Liver (tissue), 3 donors: ENCODE data around the gene DCAF5.

Source experiments
- CTCF ChIP-seq: fragments of 150-350 bp; IDR thresholded peaks from 2 replicates; pipeline ENCODE4 v1.5.1; 2017; ENCODE audit warnings: improper control_type of control experiment, low read depth, low read length; ENCODE audit not compliant: missing input control
- EGR1 ChIP-seq, 2 donors: IDR thresholded peaks; 2 replicates each; pipeline ENCODE4 v1.6.1; 2016 to 2018; ENCODE audit warnings: antibody characterized with exemption in 2 of 2, low read depth in 2 of 2
- GABPA ChIP-seq, 2 donors: IDR thresholded peaks in 1 of 2; conservative IDR thresholded peaks in 1 of 2; 2 replicates each; pipeline ENCODE4 v1.6.1; 2016; ENCODE audit warnings: antibody characterized with exemption in 2 of 2, mild to moderate bottlenecking in 1 of 2, moderate library complexity in 1 of 2
- REST ChIP-seq: IDR thresholded peaks from 2 replicates; pipeline ENCODE4 v1.6.1; 2016; ENCODE audit warnings: antibody characterized with exemption, mild to moderate bottlenecking
- TAF1 ChIP-seq: conservative IDR thresholded peaks from 2 replicates; pipeline ENCODE4 v1.6.1; 2016; ENCODE audit warnings: antibody characterized with exemption, mild to moderate bottlenecking
- TF ChIP-seq, protein P1 (sequence below): IDR thresholded peaks from 2 replicates; pipeline ENCODE4 v1.6.1; 2016; ENCODE audit warnings: antibody characterized with exemption
- TF ChIP-seq, protein P2 (sequence below): IDR thresholded peaks from 2 replicates; pipeline ENCODE4 v1.6.1; 2016; ENCODE audit warnings: antibody characterized with exemption
- donor health status: healthy.
- donor health status: healthy.

- TF ChIP-seq REST (no peak), CTCF (no peak), EGR1 (IDR thresholded peaks at IDR 0.05; ENCODE audit: low read depth in 2 of 2) (no peak), GABPA (IDR thresholded peaks at IDR 0.05 in 1 of 2, conservative IDR thresholded peaks at IDR 0.05 in 1 of 2) (no peak), TAF1 (no peak)
- TF ChIP-seq, protein P1, sequence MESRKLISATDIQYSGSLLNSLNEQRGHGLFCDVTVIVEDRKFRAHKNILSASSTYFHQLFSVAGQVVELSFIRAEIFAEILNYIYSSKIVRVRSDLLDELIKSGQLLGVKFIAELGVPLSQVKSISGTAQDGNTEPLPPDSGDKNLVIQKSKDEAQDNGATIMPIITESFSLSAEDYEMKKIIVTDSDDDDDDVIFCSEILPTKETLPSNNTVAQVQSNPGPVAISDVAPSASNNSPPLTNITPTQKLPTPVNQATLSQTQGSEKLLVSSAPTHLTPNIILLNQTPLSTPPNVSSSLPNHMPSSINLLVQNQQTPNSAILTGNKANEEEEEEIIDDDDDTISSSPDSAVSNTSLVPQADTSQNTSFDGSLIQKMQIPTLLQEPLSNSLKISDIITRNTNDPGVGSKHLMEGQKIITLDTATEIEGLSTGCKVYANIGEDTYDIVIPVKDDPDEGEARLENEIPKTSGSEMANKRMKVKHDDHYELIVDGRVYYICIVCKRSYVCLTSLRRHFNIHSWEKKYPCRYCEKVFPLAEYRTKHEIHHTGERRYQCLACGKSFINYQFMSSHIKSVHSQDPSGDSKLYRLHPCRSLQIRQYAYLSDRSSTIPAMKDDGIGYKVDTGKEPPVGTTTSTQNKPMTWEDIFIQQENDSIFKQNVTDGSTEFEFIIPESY = no peak
- TF ChIP-seq, protein P2, sequence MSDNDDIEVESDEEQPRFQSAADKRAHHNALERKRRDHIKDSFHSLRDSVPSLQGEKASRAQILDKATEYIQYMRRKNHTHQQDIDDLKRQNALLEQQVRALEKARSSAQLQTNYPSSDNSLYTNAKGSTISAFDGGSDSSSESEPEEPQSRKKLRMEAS = no peak
These were observed 138.8 kb downstream of the DCAF5 start for GRCh38 chr14:69013943-69014782.
